Measurements from ENCODE around the gene FADS2.

Gene FADS2

GRCh38 chr11:61828629-61829407, 718 bp downstream of the FADS2 start:
- peak; percentile 80 for DNase-seq

- no peak for DNase-seq
These were observed 1.7 kb downstream of the FADS2 start for GRCh38 chr11:61829806-61830205.

DNA sequence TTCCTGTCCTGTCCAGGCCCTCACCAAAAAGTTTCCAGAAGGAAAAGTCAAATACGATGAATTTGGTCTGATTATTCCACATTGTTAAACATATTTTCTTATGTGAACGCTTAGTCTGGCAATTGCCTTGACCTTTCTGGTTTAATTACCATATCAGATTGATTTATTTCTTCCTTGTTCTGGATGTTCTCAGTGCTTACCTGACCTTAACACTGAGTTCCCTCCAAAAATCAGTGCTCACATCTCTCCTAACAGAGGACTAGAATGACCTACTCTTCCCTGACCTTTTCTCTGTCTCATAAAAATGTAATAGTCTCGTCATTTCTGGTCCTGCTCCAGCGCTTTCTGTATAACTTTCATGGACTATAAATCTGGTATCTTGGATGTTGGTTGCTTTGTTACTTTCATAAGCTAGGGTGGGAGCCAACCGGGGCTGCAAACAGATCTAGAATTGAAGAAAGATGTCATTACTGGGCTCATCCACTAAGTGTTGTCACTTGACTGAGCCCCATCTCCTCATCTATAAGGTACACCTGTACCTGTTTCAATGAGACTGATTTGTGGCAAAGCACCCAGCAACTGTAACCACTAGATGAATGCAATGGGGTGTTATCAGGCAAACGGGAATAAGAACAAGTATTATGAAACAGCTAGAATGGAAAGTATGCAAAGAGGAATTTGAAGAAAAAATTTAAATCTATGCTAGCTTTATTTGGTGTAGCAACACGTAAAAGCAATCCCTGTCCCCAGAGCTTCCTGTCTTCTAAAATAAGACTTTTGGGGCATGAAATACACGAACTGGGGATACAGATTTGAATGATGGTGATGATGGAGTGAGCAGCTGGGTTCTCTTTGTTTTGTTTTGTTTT, 2.4 kb downstream of the FADS2 start:
- no peak for DNase-seq

DNA sequence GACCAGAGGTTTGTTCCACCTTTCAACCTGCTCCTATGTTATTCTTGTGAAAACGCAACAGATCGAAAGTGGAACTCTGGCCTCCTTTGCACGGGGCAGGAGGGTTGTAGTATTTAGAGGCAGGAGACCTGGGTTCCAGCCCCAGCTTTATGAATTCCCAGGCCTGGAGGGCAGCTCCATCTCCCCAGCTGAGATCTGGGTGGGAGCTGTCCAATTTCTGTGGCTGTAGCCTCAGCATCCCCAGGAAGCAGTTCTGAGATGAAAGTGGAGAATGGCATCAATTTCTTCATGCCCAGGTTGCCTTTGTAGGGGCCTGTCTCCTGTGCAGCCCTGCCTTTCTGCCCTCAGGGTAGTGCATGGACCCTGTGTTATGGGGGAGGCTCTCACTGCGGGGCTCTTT, 4.1 kb downstream of the FADS2 start:
- no peak for DNase-seq

DNA sequence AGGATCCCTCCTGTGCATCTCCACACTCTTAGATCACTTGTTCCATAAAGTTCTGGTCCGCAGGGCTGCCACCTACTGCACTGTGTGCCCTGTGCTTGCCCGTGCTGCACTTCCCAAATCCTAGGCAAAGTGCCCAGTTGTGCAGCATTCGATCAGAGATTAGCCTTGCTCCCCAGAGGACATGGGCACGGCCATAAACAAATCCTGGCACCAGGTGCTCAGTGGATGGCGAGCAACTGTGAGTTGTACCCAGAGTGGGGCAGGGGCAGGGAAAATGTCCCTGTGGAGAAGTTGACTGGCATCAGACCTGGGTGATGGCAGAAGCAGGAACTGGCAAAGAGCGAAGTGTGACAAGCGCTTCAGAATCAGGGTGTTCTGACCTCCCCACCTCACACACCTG, 4.7 kb downstream of the FADS2 start:
- no peak for DNase-seq

DNA sequence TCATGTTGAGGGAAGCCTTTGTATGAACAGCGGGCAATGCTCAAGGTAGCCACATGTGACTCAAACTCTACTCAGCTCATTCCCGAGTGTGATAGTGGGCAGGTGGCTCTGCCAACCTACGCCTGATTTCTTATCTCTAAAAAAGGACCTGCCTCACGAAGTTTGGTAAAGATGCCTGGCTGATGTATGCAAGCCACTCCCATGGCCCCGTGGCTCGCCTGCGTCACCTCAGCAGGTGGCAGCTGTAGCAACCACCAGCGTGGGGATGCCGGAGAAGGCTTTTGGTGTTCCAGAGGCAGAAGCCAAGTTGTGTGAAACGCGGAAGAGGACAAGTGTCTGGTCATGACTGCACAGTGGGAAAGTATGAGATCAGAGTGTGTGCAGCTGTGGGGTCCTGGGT, 5.4 kb downstream of the FADS2 start:
- DNase-seq, result no peak

DNA sequence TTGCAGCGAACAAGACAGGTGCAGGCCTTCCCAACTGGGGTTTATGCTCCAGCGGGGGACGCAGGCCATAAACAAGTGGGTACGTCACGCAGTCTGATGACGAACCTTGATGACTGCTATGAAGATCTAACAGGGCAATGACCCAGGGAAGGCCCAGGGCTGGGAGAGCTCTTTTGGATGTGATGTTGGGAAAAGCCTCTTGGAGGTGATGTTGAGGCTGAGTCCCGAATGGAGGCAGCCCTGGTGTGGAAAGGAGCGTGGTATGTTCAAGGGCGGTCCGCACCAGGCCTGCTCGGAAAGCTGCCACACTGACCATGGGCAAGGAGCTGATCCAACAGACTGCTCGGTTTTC, 5.8 kb downstream of the FADS2 start:
- DNase-seq, result no peak

DNA sequence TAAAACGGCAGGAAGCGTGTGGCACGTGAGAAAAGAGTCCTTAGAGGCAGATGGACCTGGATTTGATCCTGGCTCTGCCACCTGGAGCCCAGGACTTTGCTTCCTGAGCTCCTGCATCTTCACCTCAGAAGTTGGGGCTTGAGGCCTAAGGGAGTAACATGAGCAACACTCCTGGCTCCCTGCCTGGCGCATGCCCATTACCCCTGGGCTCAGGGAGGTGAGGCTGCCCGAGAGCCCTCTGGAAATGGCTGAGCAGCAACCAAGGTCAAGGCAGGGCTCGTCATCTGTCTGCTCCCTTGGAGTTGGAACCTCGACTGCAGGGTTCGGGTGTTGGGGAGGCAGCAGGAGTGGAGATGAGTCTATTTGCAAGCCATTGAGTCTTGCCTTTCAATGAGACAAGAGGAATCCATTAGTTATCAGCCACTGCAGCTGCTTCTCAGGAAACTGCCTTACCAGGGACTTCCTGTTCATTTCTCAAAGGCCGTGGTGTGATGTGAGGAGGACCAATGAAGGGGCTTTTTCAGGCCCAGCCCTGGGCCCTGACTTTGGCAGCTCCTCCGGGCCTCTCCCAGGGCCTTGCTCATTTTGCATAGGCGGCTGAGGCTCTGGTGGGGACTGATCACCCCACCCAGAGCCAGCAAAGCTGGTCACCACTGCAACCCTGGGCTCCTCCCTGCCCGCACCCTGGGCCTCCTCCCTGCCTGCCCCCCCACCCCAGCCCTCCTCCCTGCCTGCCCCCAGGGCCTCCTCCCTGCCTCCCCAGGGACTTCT, 6.4 kb downstream of the FADS2 start:
- peak; percentile 93 for DNase-seq

DNA sequence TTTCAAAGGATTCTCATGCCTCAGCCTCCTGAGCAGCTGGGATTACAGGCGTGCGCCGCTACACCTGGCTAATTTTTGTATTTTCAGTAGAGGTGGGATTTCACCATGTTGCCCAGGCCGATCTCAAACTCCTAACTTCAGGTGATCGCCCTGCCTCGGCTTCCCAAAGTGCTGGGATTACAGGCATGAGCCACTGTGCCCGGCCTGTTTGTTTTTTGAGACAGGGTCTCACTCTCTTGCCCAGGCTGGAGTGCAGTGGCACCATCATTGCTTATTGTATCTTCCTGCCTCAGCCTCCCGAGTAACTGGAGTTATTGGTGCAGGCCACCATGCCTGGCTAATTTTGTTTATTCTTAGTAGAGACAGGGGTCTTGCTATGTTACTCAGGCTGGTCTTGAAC, 8.1 kb downstream of the FADS2 start:
- no peak for DNase-seq

DNA sequence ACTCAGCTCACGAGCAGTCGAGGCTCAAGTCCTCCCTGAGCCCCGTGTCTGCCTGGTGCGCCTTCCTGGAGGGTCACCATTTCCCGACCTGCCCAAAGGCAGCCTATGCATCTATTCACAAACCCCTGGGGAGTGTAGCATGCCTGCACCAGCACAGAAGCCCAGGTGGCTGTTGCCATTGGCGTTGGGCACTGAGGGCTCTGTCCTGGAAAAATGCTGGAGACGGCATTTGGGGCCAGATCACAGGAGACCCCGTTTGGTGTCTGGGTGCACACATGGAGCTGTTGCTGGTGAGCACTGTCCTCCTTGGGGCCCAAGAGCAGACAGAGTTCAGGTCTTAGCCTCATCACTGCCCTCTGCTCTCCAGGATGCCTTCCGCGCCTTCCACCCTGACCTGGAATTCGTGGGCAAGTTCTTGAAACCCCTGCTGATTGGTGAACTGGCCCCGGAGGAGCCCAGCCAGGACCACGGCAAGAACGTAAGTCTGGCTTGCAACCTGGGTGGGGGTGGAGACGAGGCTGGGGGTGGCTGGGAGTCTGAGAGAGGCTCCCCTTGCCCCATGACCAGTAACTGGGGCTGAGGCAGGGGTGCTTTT, 9.4 kb downstream of the FADS2 start:
- no peak for DNase-seq

GRCh38 chr11:61838501-61838900, 10.4 kb downstream of the FADS2 start:
- no peak for DNase-seq

GRCh38 chr11:61838921-61839320, 10.8 kb downstream of the FADS2 start:
- DNase-seq, result no peak

GRCh38 chr11:61839742-61840141, 11.6 kb downstream of the FADS2 start:
- no peak for DNase-seq

DNA sequence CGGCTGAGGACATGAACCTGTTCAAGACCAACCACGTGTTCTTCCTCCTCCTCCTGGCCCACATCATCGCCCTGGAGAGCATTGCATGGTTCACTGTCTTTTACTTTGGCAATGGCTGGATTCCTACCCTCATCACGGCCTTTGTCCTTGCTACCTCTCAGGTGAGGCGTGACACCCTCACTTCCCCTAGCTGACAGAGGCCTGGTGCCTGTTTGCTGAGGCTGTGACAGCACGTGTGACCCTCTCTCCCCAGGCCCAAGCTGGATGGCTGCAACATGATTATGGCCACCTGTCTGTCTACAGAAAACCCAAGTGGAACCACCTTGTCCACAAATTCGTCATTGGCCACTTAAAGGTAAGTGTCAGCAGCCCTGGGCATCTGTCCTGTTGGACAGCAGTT, 12.3 kb downstream of the FADS2 start:
- no peak for DNase-seq

GRCh38 chr11:61841636-61842527, 13.8 kb downstream of the FADS2 start:
- DNase-seq, result no peak

- DNase-seq, result no peak
These were observed 14.4 kb downstream of the FADS2 start for GRCh38 chr11:61842528-61842820.

GRCh38 chr11:61844909-61845565, 16.9 kb downstream of the FADS2 start:
- no peak for DNase-seq

GRCh38 chr11:61846362-61847020, 18.4 kb downstream of the FADS2 start:
- DNase-seq, result no peak

- DNase-seq, result no peak
These were observed 19.9 kb downstream of the FADS2 start for GRCh38 chr11:61847914-61848581.

- no peak for DNase-seq
These were observed 20.5 kb downstream of the FADS2 start for GRCh38 chr11:61848631-61849030.

DNA sequence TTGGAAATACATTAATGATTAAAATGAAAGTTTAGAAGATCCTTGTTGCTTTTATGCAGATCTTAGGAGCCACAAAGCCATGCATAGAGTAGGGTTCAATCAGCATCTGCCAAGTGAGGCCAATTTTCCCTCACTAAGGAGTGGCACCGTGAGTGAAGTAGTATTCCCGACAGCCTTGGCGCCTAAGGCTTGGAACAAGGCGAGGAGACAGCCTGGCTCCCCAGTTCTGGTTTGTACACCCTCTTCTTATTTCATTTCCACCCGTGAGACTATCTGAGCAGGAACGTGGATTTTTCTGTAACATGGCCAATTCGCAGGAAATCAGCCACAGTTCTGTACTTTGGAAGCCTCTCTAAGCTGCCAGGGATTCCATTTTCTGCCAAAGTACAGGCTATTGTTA, 22.6 kb downstream of the FADS2 start:
- DNase-seq, result no peak

Data from RPMI8226 (cell line).